ENCODE measurements around the gene KIF26A.

KIF26A gene

GRCh38 chr14:104158827-104159798, 20.7 kb downstream of the KIF26A start:
- DNase-seq: no peak

GRCh38 chr14:104159990-104160389, 21.6 kb downstream of the KIF26A start:
- DNase-seq: no peak

GRCh38 chr14:104161602-104162367, 23.4 kb downstream of the KIF26A start:
- no peak for DNase-seq

- DNase-seq: no peak
Measured at GRCh38 chr14:104162495-104162894, 24.1 kb downstream of the KIF26A start.

- DNase-seq: no peak
Measured at GRCh38 chr14:104163541-104163940, 25.2 kb downstream of the KIF26A start.

GRCh38 chr14:104164041-104164440, 25.7 kb downstream of the KIF26A start:
- DNase-seq: no peak

- no peak for DNase-seq
Measured at GRCh38 chr14:104164512-104164911, 26.1 kb downstream of the KIF26A start.

GRCh38 chr14:104166698-104167097, 28.3 kb downstream of the KIF26A start:
- DNase-seq: no peak

GRCh38 chr14:104168603-104169002, 30.2 kb downstream of the KIF26A start:
- DNase-seq: no peak

- DNase-seq: no peak
Measured at GRCh38 chr14:104169005-104169698, 30.8 kb downstream of the KIF26A start.

- DNase-seq: no peak
Measured at GRCh38 chr14:104169699-104170479, 31.5 kb downstream of the KIF26A start.

- no peak for DNase-seq
Measured at GRCh38 chr14:104171029-104171697, 32.8 kb downstream of the KIF26A start.

- no peak for DNase-seq
Measured at GRCh38 chr14:104171895-104172294, 33.5 kb downstream of the KIF26A start.

- no peak for DNase-seq
Measured at GRCh38 chr14:104172349-104172748, 34.0 kb downstream of the KIF26A start.

GRCh38 chr14:104172880-104173279, 34.5 kb downstream of the KIF26A start:
- no peak for DNase-seq

- no peak for DNase-seq
Measured at GRCh38 chr14:104174051-104174450, 35.7 kb downstream of the KIF26A start.

- no peak for DNase-seq
Measured at GRCh38 chr14:104175041-104175440, 36.7 kb downstream of the KIF26A start.

- no peak for DNase-seq
Measured at GRCh38 chr14:104175811-104176210, 37.4 kb downstream of the KIF26A start.

GRCh38 chr14:104176611-104177010, 38.2 kb downstream of the KIF26A start:
- DNase-seq: no peak

- no peak for DNase-seq
Measured at GRCh38 chr14:104177411-104177810, 39.0 kb downstream of the KIF26A start.

- no peak for DNase-seq
Measured at GRCh38 chr14:104178279-104178678, 39.9 kb downstream of the KIF26A start.

GRCh38 chr14:104179126-104179525, 40.7 kb downstream of the KIF26A start:
- no peak for DNase-seq

All from CD4-positive, alpha-beta T cell treated with Interleukin-17A for 1 hour (primary cell).